ENCODE results near the gene EPM2A.

DNA sequence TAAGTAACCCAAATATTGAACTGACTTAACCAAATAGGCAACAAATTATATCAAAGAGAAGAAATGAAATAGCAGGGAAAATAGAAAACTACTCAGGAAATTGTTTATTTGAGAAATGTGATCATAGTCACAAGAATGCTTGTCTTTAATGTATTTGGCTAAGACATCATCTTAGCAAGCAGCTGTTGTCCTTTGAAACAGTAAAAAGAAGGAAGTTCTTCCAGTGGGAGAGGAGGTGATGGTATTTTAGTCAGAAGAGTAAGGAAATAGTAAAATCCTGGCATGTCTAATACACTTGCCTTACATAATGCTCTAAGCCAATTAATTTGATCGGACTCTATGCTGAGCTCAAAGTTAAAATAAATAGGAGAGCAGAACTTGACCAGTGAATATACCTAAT lies 126.5 kb downstream of the EPM2A start:
- TF ChIP-seq POLR2AphosphoS5 (IDR thresholded peaks at IDR 0.05) = no peak
- TF ChIP-seq, protein P1, sequence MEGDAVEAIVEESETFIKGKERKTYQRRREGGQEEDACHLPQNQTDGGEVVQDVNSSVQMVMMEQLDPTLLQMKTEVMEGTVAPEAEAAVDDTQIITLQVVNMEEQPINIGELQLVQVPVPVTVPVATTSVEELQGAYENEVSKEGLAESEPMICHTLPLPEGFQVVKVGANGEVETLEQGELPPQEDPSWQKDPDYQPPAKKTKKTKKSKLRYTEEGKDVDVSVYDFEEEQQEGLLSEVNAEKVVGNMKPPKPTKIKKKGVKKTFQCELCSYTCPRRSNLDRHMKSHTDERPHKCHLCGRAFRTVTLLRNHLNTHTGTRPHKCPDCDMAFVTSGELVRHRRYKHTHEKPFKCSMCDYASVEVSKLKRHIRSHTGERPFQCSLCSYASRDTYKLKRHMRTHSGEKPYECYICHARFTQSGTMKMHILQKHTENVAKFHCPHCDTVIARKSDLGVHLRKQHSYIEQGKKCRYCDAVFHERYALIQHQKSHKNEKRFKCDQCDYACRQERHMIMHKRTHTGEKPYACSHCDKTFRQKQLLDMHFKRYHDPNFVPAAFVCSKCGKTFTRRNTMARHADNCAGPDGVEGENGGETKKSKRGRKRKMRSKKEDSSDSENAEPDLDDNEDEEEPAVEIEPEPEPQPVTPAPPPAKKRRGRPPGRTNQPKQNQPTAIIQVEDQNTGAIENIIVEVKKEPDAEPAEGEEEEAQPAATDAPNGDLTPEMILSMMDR (IDR thresholded peaks at IDR 0.05) = no peak
- no peak for TF ChIP-seq POLR2A (IDR thresholded peaks at IDR 0.05)

All from stomach (tissue), 4 donors.